Esophagus (tissue), 2 donors: ENCODE data around the gene EPC2. TPM values are rescaled to one million over a fixed set of nuclear protein-coding genes. Genes with fewer than 3 reads are reported as not detected.
"Not testable (repeated sequence)": the region's sequence is repeated elsewhere in the genome, so short reads cannot be mapped to it uniquely, and the experiment has no call there.

Source experiments
- H3K27ac ChIP-seq, 2 donors: one replicate each; pipeline ENCODE4 v1.5.1; 2013; ENCODE audit warnings: low read depth in 2 of 2, mild to moderate bottlenecking in 2 of 2, inconsistent platforms in 1 of 2, low read length in 1 of 2, moderate library complexity in 1 of 2
- H3K27me3 ChIP-seq, 2 donors: one replicate each; pipeline ENCODE4 v1.6.1; 2013; ENCODE audit warnings: low read length in 2 of 2, control low read depth in 1 of 2, mild to moderate bottlenecking in 1 of 2; ENCODE audit not compliant: insufficient read depth in 2 of 2, control insufficient read depth in 1 of 2
- H3K36me3 ChIP-seq, 2 donors: one replicate each; pipeline ENCODE4 v1.6.1; 2013; ENCODE audit warnings: low read length in 1 of 2; ENCODE audit not compliant: control insufficient read depth in 2 of 2, insufficient read depth in 2 of 2
- H3K4me1 ChIP-seq, 2 donors: one replicate each; pipeline ENCODE4 v1.6.1; 2013; ENCODE audit warnings: low read length in 1 of 2; ENCODE audit not compliant: control insufficient read depth in 2 of 2, insufficient read depth in 2 of 2
- H3K4me3 ChIP-seq, 2 donors: one replicate each; pipeline ENCODE4 v1.5.1; 2013; ENCODE audit warnings: low read length in 2 of 2, mild to moderate bottlenecking in 2 of 2, low read depth in 1 of 2, moderate library complexity in 1 of 2
- H3K9me3 ChIP-seq, 2 donors: one replicate each; pipeline ENCODE4 v1.6.1; 2013; ENCODE audit warnings: mild to moderate bottlenecking in 2 of 2, low read depth in 1 of 2, low read length in 1 of 2, moderate library complexity in 1 of 2; ENCODE audit not compliant: control insufficient read depth in 2 of 2, insufficient read depth in 1 of 2
- WGBS, 2 donors: extraction: QIAGEN DNeasy Blood & Tissue Kit; methylation state at CpG; one replicate each; pipeline ENCODE4 v1.1.7; 2013; 5-methylcytosine and 5-hydroxymethylcytosine counted together
- polyA plus RNA-seq, 2 donors: library from polyadenylated mRNA; stranded (reverse); fragments of 200-250 nt; gene quantifications; one replicate each; pipeline ENCODE4 v1.2.3, GENCODE V29; 2013
- donor health status: healthy with polysubstance abuse.
- donor health status: Bipolar disorder and iron deficiency.

Gene EPC2
- polyA plus RNA-seq, 2 donors = 3.4 to 6.1 TPM

- H3K4me3 ChIP-seq = no peak overlapping the region
- no peaks in the 10 kb centered on the region for H3K9me3 ChIP-seq
- H3K36me3 ChIP-seq = no peaks in the 10 kb centered on the region
- no peaks in the 10 kb centered on the region for H3K4me1 ChIP-seq
- H3K27ac ChIP-seq = no peak overlapping the region
- WGBS, 2 donors = 56 to 63% methylated on average over 4 of the region's 4 CpGs
- no peaks in the 10 kb centered on the region for H3K27me3 ChIP-seq
These were observed 22.7 kb downstream of the EPC2 start for GRCh38 chr2:148667113-148667836.

- H3K36me3 ChIP-seq = no peaks in the 10 kb centered on the region
- no peaks in the 10 kb centered on the region for H3K9me3 ChIP-seq
- 47 to 78% methylated on average over 1 of the region's 1 CpG for WGBS, 2 donors
- no peaks in the 10 kb centered on the region for H3K4me1 ChIP-seq
- H3K27ac ChIP-seq = no peak overlapping the region
- H3K4me3 ChIP-seq = no peak overlapping the region
- no peaks in the 10 kb centered on the region for H3K27me3 ChIP-seq
These were observed 26.2 kb downstream of the EPC2 start for GRCh38 chr2:148670773-148671172.

GRCh38 chr2:148674063-148675020 lies 29.8 kb downstream of the EPC2 start:
- Histone ChIP-seq H3K9me3 (no peaks in the 10 kb centered on the region), H3K27me3 (no peaks in the 10 kb centered on the region), H3K4me1 (no peaks in the 10 kb centered on the region), H3K27ac (no peak overlapping the region), H3K36me3 (no peaks in the 10 kb centered on the region), H3K4me3 (no peak overlapping the region)
- WGBS, 2 donors = 65 to 66% methylated on average over 2 of the region's 2 CpGs

- no peaks in the 10 kb centered on the region for H3K27me3 ChIP-seq
- H3K4me3 ChIP-seq = no peak overlapping the region
- no peaks in the 10 kb centered on the region for H3K36me3 ChIP-seq
- no peak overlapping the region for H3K27ac ChIP-seq
- no peaks in the 10 kb centered on the region for H3K4me1 ChIP-seq
- WGBS, 2 donors = 66 to 70% methylated on average over 4 of the region's 4 CpGs
- no peaks in the 10 kb centered on the region for H3K9me3 ChIP-seq
These were observed 31.2 kb downstream of the EPC2 start for GRCh38 chr2:148675708-148676107.

- 96 to 97% methylated on average over 30 to 31 of the region's 31 CpGs for WGBS, 2 donors
These were observed 34.0 kb downstream of the EPC2 start for GRCh38 chr2:148678302-148679179.

GRCh38 chr2:148680462-148680861 lies 35.9 kb downstream of the EPC2 start:
- WGBS, 2 donors = 64 to 68% methylated on average over 3 of the region's 3 CpGs
- no peaks in the 10 kb centered on the region for H3K36me3 ChIP-seq
- H3K27ac ChIP-seq = no peak overlapping the region
- H3K4me3 ChIP-seq = no peak overlapping the region
- H3K9me3 ChIP-seq = no peaks in the 10 kb centered on the region
- H3K4me1 ChIP-seq = no peaks in the 10 kb centered on the region
- H3K27me3 ChIP-seq = no peaks in the 10 kb centered on the region

More at GRCh38 chr2:148678302-148679179, 34.0 kb downstream of the EPC2 start:
- H3K4me1 ChIP-seq, H3K27ac ChIP-seq, H3K36me3 ChIP-seq, H3K27me3 ChIP-seq, H3K9me3 ChIP-seq, H3K4me3 ChIP-seq: not testable (repeated sequence)

GRCh38 chr2:148681443-148681842 lies 36.9 kb downstream of the EPC2 start:
- Histone ChIP-seq H3K36me3 (no peaks in the 10 kb centered on the region), H3K27ac (no peak overlapping the region), H3K4me1 (no peaks in the 10 kb centered on the region), H3K4me3 (no peak overlapping the region), H3K27me3 (no peaks in the 10 kb centered on the region), H3K9me3 (no peaks in the 10 kb centered on the region)
- WGBS, 2 donors = 90 to 97% methylated on average over 5 of the region's 5 CpGs

- not testable (repeated sequence) for H3K4me3 ChIP-seq, H3K27me3 ChIP-seq, H3K36me3 ChIP-seq, H3K9me3 ChIP-seq, H3K4me1 ChIP-seq, H3K27ac ChIP-seq
- WGBS, 2 donors = 91 to 97% methylated on average over 5 to 6 of the region's 6 CpGs
These were observed 37.3 kb downstream of the EPC2 start for GRCh38 chr2:148681862-148682261.

GRCh38 chr2:148684507-148684906 lies 40.0 kb downstream of the EPC2 start:
- Histone ChIP-seq H3K27me3 (no peaks in the 10 kb centered on the region), H3K4me1 (no peaks in the 10 kb centered on the region), H3K36me3 (no peaks in the 10 kb centered on the region), H3K4me3 (no peak overlapping the region), H3K9me3 (no peaks in the 10 kb centered on the region), H3K27ac (no peak overlapping the region)
- WGBS, 2 donors = 78 to 80% methylated on average over 6 of the region's 6 CpGs
